ENCODE data around the gene GPC5.

GRCh38 chr13:92842145-92842544 lies 1443.7 kb downstream of the GPC5 start:
- no peak for TF ChIP-seq ZBTB46 (CRISPR knock-in tag; IDR thresholded peaks at IDR 0.05; ENCODE audit: borderline replicate concordance)
- no peak for TF ChIP-seq RAD21 (CRISPR knock-in tag; IDR thresholded peaks at IDR 0.05)
- TF ChIP-seq GLI4 (CRISPR knock-in tag; IDR thresholded peaks at IDR 0.05; ENCODE audit: borderline replicate concordance): no peak
- TF ChIP-seq HES4 (CRISPR knock-in tag; IDR thresholded peaks at IDR 0.05; ENCODE audit: borderline replicate concordance): no peak
- no peak for TF ChIP-seq BRCA1 (CRISPR knock-in tag; IDR thresholded peaks at IDR 0.05)
- TF ChIP-seq NFYB (CRISPR knock-in tag; IDR thresholded peaks at IDR 0.05): no peak
- TF ChIP-seq HNRNPH1 (optimal IDR thresholded peaks at IDR 0.05; ENCODE audit: low read depth, low read length): no peak
- no peak for TF ChIP-seq KDM1A (CRISPR knock-in tag; IDR thresholded peaks at IDR 0.05)
- TF ChIP-seq CTCF (CRISPR knock-in tag; IDR thresholded peaks at IDR 0.05): no peak
- no peak for TF ChIP-seq CBX1 (IDR thresholded peaks at IDR 0.05; ENCODE audit: low read depth)
- no peak for TF ChIP-seq FOXA1 (IDR thresholded peaks at IDR 0.05)
- no peak for TF ChIP-seq FOXA1 (CRISPR knock-in tag; IDR thresholded peaks at IDR 0.05)

Data from HepG2 (cell line).